Endothelial cell of umbilical vein (primary cell): ENCODE results near the gene CALY. TPM values are rescaled to one million over a fixed set of nuclear protein-coding genes. Genes with fewer than 3 reads are reported as not detected.

Experiments used
- BruUV-seq: library from RNA; stranded (reverse); fragments of 400-500 nt; replicated peaks from 2 replicates; lab custom pipeline; 2021; lab: Mats Ljungman, UMichigan
- CTCF ChIA-PET: fragments of 300-600, 350-600 bp; sonication (Branson Sonifier 250); formaldehyde crosslinking; loops from one replicate; lab custom pipeline; 2021; ENCODE audit warnings: antibody characterized with exemption, inconsistent platforms; lab: Charles Lee
- POLR2A ChIA-PET: fragments of 300-600, 350-600 bp; sonication (Branson Sonifier 250); formaldehyde crosslinking; loops from one replicate; lab custom pipeline; 2021; ENCODE audit warnings: antibody characterized with exemption, inconsistent platforms; lab: Charles Lee
- DNase-seq: peaks from one replicate; pipeline ENCODE4 v3.0.0-alpha.2; 2011; ENCODE audit warnings: low read depth, low spot score
- FAIRE-seq: peaks from 2 replicates; lab custom pipeline; 2011; peaks lifted over from hg19 to GRCh38; lab: Jason Lieb, UNC
- H2AFZ ChIP-seq: 2 replicates; pipeline ENCODE4 v1.6.0; 2012; ENCODE audit warnings: low read depth, low read length, control low read depth, inconsistent platforms
- H3K27ac ChIP-seq: 2 replicates; pipeline ENCODE4 v1.5.1; 2011; ENCODE audit warnings: low read depth, mild to moderate bottlenecking, control low read depth, low read length, moderate library complexity; ENCODE audit not compliant: insufficient read depth
- H3K27me3 ChIP-seq, 2 experiments: 2 replicates each; pipeline versions ENCODE4 v1.6.0 to v1.6.1; 2011; ENCODE audit warnings: low read length in 2 of 2, mixed read lengths in 1 of 2; ENCODE audit not compliant: control insufficient read depth in 2 of 2, insufficient read depth in 2 of 2
- H3K36me3 ChIP-seq, 2 experiments: 2 replicates in 1 of 2; 3 replicates in 1 of 2; pipeline ENCODE4 v1.5.1; 2011; ENCODE audit warnings: low read length in 2 of 2, mild to moderate bottlenecking in 1 of 2, moderate library complexity in 1 of 2; ENCODE audit not compliant: control insufficient read depth in 2 of 2, insufficient read depth in 2 of 2; ENCODE audit errors: extremely low read depth in 1 of 2
- H3K4me1 ChIP-seq: 3 replicates; pipeline ENCODE4 v1.5.1; 2011; ENCODE audit warnings: mild to moderate bottlenecking, low read length; ENCODE audit not compliant: control insufficient read depth, insufficient read depth; ENCODE audit errors: extremely low read depth
- H3K4me2 ChIP-seq: 2 replicates; pipeline ENCODE4 v1.6.1; 2011; ENCODE audit warnings: low read length, control low read depth, mixed read lengths; ENCODE audit not compliant: insufficient read depth
- H3K4me3 ChIP-seq, 3 experiments: fragments of 200-600 bp in 1 of 3; sonication (generic), shearing (Covaris generic) in 1 of 3; replicated peaks in 1 of 3; 2 replicates each; pipeline ENCODE4 v1.5.1; 2011 to 2016; ENCODE audit warnings: control low read depth in 3 of 3, low read length in 3 of 3, mild to moderate bottlenecking in 2 of 3, inconsistent platforms in 1 of 3, low read depth in 1 of 3, moderate library complexity in 1 of 3; ENCODE audit not compliant: insufficient read depth in 1 of 3
- H3K79me2 ChIP-seq: 2 replicates; pipeline ENCODE4 v1.6.0; 2012; ENCODE audit warnings: low read length, inconsistent platforms; ENCODE audit not compliant: control insufficient read depth, insufficient read depth
- H3K9ac ChIP-seq: replicated peaks from 2 replicates; pipeline ENCODE3; 2011; ENCODE audit warnings: low read length, control low read depth; ENCODE audit not compliant: insufficient read depth; ENCODE audit errors: extremely low read depth
- H3K9me1 ChIP-seq: replicated peaks from 3 replicates; pipeline ENCODE4 v1.6.0; 2011; ENCODE audit warnings: mild to moderate bottlenecking, low read length; ENCODE audit not compliant: control insufficient read depth, insufficient read depth; ENCODE audit errors: extremely low read depth
- H3K9me3 ChIP-seq: replicated peaks from 2 replicates; pipeline ENCODE4 v1.5.1; 2012; ENCODE audit warnings: low read length, inconsistent platforms; ENCODE audit not compliant: control insufficient read depth, insufficient read depth
- H4K20me1 ChIP-seq: replicated peaks from 2 replicates; pipeline ENCODE3; 2011; ENCODE audit warnings: mild to moderate bottlenecking, low read length; ENCODE audit not compliant: control insufficient read depth, insufficient read depth; ENCODE audit errors: extremely low read depth
- CTCF ChIP-seq, 2 donors: IDR thresholded peaks; 1 replicate in 1 of 2; 2 replicates in 1 of 2; pipeline ENCODE4 v1.5.1; 2011; ENCODE audit warnings: low read length in 2 of 2, mild to moderate bottlenecking in 2 of 2, moderate library complexity in 2 of 2, control low read depth in 1 of 2, inconsistent platforms in 1 of 2, low read depth in 1 of 2; ENCODE audit not compliant: insufficient read depth in 1 of 2; ENCODE audit errors: extremely low read depth in 1 of 2
- EZH2 ChIP-seq: IDR thresholded peaks from 2 replicates; pipeline ENCODE4 v1.6.1; 2012; ENCODE audit warnings: borderline replicate concordance, low read depth, mild to moderate bottlenecking, moderate library complexity, low read length, inconsistent platforms; ENCODE audit not compliant: severe bottlenecking
- FOS ChIP-seq: IDR thresholded peaks from 2 replicates; pipeline ENCODE4 v1.6.1; 2011; ENCODE audit warnings: mild to moderate bottlenecking, low read length, moderate library complexity, borderline replicate concordance; ENCODE audit not compliant: insufficient read depth
- GATA2 ChIP-seq: IDR thresholded peaks from 2 replicates; pipeline ENCODE4 v1.7.0; 2011; ENCODE audit warnings: low read depth, mild to moderate bottlenecking, moderate library complexity, mixed read lengths, low read length; ENCODE audit not compliant: insufficient read length, insufficient read depth
- JUN ChIP-seq: IDR thresholded peaks from 2 replicates; pipeline ENCODE4 v1.6.1; 2011; ENCODE audit warnings: borderline replicate concordance, low read depth; ENCODE audit not compliant: insufficient read length, insufficient read depth
- MAX ChIP-seq: IDR thresholded peaks from 2 replicates; pipeline ENCODE4 v1.6.1; 2011; ENCODE audit not compliant: insufficient read depth, insufficient read length
- MYC ChIP-seq: IDR thresholded peaks from one replicate; pipeline ENCODE4 v1.6.1; 2011; ENCODE audit warnings: mild to moderate bottlenecking, low read depth, low read length
- POLR2A ChIP-seq: IDR thresholded peaks from 2 replicates; pipeline ENCODE4 v1.6.1; 2012; ENCODE audit warnings: low read depth, mild to moderate bottlenecking, control low read depth, low read length
- POLR2AphosphoS5 ChIP-seq: IDR thresholded peaks from 2 replicates; pipeline ENCODE4 v1.6.1; 2012; ENCODE audit warnings: low read depth, mild to moderate bottlenecking, control low read depth, low read length, moderate library complexity; ENCODE audit not compliant: insufficient read depth
- dilution Hi-C: fragments of 300-500 bp; cut with MboI; formaldehyde crosslinking; loops from one replicate; pipeline ENCODE4 v1.15.0; 2019; ENCODE audit warnings: low sequenced_read_pairs; ENCODE audit not compliant: extremely low pct_ligation_motif_present
- intact Hi-C: fragments of 100-400 bp; cut with micrococcal nuclease; formaldehyde crosslinking; loops from one replicate; pipeline ENCODE4 v1.10.0; 2022
- polyA plus RNA-seq, 4 experiments: library from polyadenylated mRNA; depleted of rRNA in 3 of 4; stranded (reverse) in 3 of 4; unstranded in 1 of 4; fragments of >200 nt; gene quantifications; 2 replicates each; pipeline versions ENCODE4 v1.2.1 to v1.2.3, GENCODE V29; 2011 to 2012; ENCODE audit warnings: missing spikeins in 1 of 4
- total RNA-seq: library from RNA; stranded (reverse); gene quantifications from 2 replicates; pipeline ENCODE4 v1.2.3, GENCODE V29; 2021

The CALY gene
- total and polyA plus RNA-seq, 2 donors (not counting 3 experiments of a cell fraction or from before 2014, with no cell fraction given) = not detected

- peaks cover 12% of the 10 kb centered on the region for H3K4me1 ChIP-seq
- CTCF ChIA-PET = interaction anchor here (0.7 to 1.1 kb wide), 2 partner anchors 12 to 356 kb away, joined by 3 to 4 read pairs; no protein-coding TSS in a partner anchor
- TF ChIP-seq MAX (no peak), FOS (no peak), CTCF (IDR thresholded peaks at IDR 0.05; ENCODE audit: extremely low read depth in 1 of 2, insufficient read depth in 1 of 2, low read depth in 1 of 2, low read length in 2 of 2) (no peak), JUN (no peak), EZH2 (no peak), POLR2AphosphoS5 (no peak), GATA2 (no peak), POLR2A (no peak), MYC (no peak)
- BruUV-seq = no TSS peak
- H3K27me3 ChIP-seq = no peaks in the 10 kb centered on the region
- intact Hi-C loops = no loop called here
- no peak overlapping the region for H3K4me2 ChIP-seq
- H3K9ac ChIP-seq = no peak overlapping the region
- H3K79me2 ChIP-seq = no peaks in the 10 kb centered on the region
- H2AFZ ChIP-seq = no peak overlapping the region
- H3K4me3 ChIP-seq = no peak overlapping the region
- H3K36me3 ChIP-seq = peaks cover under 1 to 43% of the 10 kb centered on the region in 2 experiments
- POLR2A ChIA-PET = no interaction called here
- no peak overlapping the region for H3K27ac ChIP-seq
- H4K20me1 ChIP-seq = no peaks in the 10 kb centered on the region
- no peaks in the 10 kb centered on the region for H3K9me1 ChIP-seq
- H3K9me3 ChIP-seq = no peaks in the 10 kb centered on the region
- no peak for FAIRE-seq
- dilution Hi-C loops = no loop called here
- no peak for DNase-seq
Measured at GRCh38 chr10:133295426-133296320, 41.0 kb downstream of the CALY start.
